Activated CD4-positive, alpha-beta T cell treated with anti-CD3 and anti-CD28 coated beads for 24 hours (primary cell): ENCODE data around the gene CHI3L2.
A peak's percentile ranks its signal among the peaks of the same experiment; 100 is the strongest.
"Not testable (repeated sequence)": the region's sequence is repeated elsewhere in the genome, so short reads cannot be mapped to it uniquely, and the experiment has no call there.

Source experiments
- DNase-seq, 2 donors: peaks; one replicate each; pipeline ENCODE4 v3.0.0-alpha.2; 2020; ENCODE audit warnings: low read depth in 2 of 2

The CHI3L2 gene

GRCh38 chr1:111202366-111202706 lies 25.2 kb upstream of the CHI3L2 start:
- no peak for DNase-seq

GRCh38 chr1:111202707-111203623 lies 24.5 kb upstream of the CHI3L2 start:
- DNase-seq, result no peak

GRCh38 chr1:111203681-111204200 lies 23.8 kb upstream of the CHI3L2 start:
- DNase-seq, result peak; percentile 62 to 80

- no peak for DNase-seq
Measured at GRCh38 chr1:111204201-111204982, 23.1 kb upstream of the CHI3L2 start.

- DNase-seq, result no peak
Measured at GRCh38 chr1:111204983-111205713, 22.4 kb upstream of the CHI3L2 start.

GRCh38 chr1:111205714-111206050 lies 21.8 kb upstream of the CHI3L2 start:
- DNase-seq, result no peak

- DNase-seq, result no peak
Measured at GRCh38 chr1:111208921-111209320, 18.6 kb upstream of the CHI3L2 start.

GRCh38 chr1:111209622-111210021 lies 17.9 kb upstream of the CHI3L2 start:
- no peak for DNase-seq

- no peak for DNase-seq
Measured at GRCh38 chr1:111211921-111212320, 15.6 kb upstream of the CHI3L2 start.

GRCh38 chr1:111212634-111213335 lies 14.7 kb upstream of the CHI3L2 start:
- DNase-seq, result no peak

GRCh38 chr1:111213412-111213811 lies 14.1 kb upstream of the CHI3L2 start:
- DNase-seq, result no peak

GRCh38 chr1:111214074-111214801 lies 13.3 kb upstream of the CHI3L2 start:
- no peak for DNase-seq

GRCh38 chr1:111214884-111215283 lies 12.6 kb upstream of the CHI3L2 start:
- DNase-seq, result no peak

GRCh38 chr1:111215285-111215684 lies 12.2 kb upstream of the CHI3L2 start:
- DNase-seq, result not testable (repeated sequence)

GRCh38 chr1:111216751-111217150 lies 10.8 kb upstream of the CHI3L2 start:
- DNase-seq, result no peak

GRCh38 chr1:111217183-111217910 lies 10.2 kb upstream of the CHI3L2 start:
- no peak for DNase-seq

GRCh38 chr1:111218701-111219556 lies 8.6 kb upstream of the CHI3L2 start:
- DNase-seq, result no peak

GRCh38 chr1:111219557-111220286 lies 7.8 kb upstream of the CHI3L2 start:
- DNase-seq, result peak in 1 of 2 donors; percentile 57
